SK-N-SH treated with all-trans-retinoic acid at 6 μM for 48 hours (cell line): ENCODE measurements around the gene MPPED2.

Experiments
- ATAC-seq: fragments of 200-7000 bp; cut with Tn5 transposase; 3 replicates; pipeline ENCODE4 v1.9.1; 2020; ENCODE audit warnings: mild to moderate bottlenecking, moderate library complexity
- ARNTL ChIP-seq: fragments of 450-650 bp; formaldehyde crosslinking; IDR thresholded peaks from 2 replicates; pipeline ENCODE4 v1.5.0; 2020; ENCODE audit warnings: low read depth, mild to moderate bottlenecking, moderate library complexity, borderline replicate concordance
- BACH2 ChIP-seq: fragments of 250-450 bp; sonication (Bioruptor Pico); IDR thresholded peaks from 2 replicates; pipeline ENCODE4 v1.9.0; 2021; ENCODE audit warnings: mild to moderate bottlenecking, borderline replicate concordance
- CSDC2 ChIP-seq: fragments of 250-450 bp; sonication (Bioruptor Pico); IDR thresholded peaks from 2 replicates; pipeline ENCODE4 v1.5.0; 2020; ENCODE audit warnings: mild to moderate bottlenecking, moderate library complexity
- CSRNP3 ChIP-seq: fragments of 250-450 bp; sonication (Bioruptor Pico); IDR thresholded peaks from 2 replicates; pipeline ENCODE4 v1.5.1; 2021; ENCODE audit warnings: mild to moderate bottlenecking, moderate library complexity
- ESRRG ChIP-seq: fragments of 250-450 bp; sonication (Bioruptor Pico); IDR thresholded peaks from 2 replicates; pipeline ENCODE4 v1.6.1; 2021; ENCODE audit warnings: mild to moderate bottlenecking
- GLIS3 ChIP-seq: fragments of 250-450 bp; sonication (Bioruptor Pico); IDR thresholded peaks from 2 replicates; pipeline ENCODE4 v1.5.0; 2020; ENCODE audit warnings: mild to moderate bottlenecking, moderate library complexity
- ISL1 ChIP-seq: fragments of 250-450 bp; sonication (Bioruptor Pico); IDR thresholded peaks from 2 replicates; pipeline ENCODE4 v2.1.2; 2022; ENCODE audit warnings: mild to moderate bottlenecking, moderate library complexity
- OSR1 ChIP-seq: fragments of 250-450 bp; sonication (Bioruptor Pico); IDR thresholded peaks from 2 replicates; pipeline ENCODE4 v1.8.0; 2022; ENCODE audit warnings: moderate library complexity, mild to moderate bottlenecking, inconsistent platforms
- PPARA ChIP-seq: fragments of 250-450 bp; sonication (Bioruptor Pico); IDR thresholded peaks from 2 replicates; pipeline ENCODE4 v1.5.0; 2020; ENCODE audit warnings: mild to moderate bottlenecking, borderline replicate concordance
- SNAI2 ChIP-seq: fragments of 250-450 bp; sonication (Bioruptor Pico); IDR thresholded peaks from 2 replicates; pipeline ENCODE4 v1.5.0; 2020; ENCODE audit warnings: mild to moderate bottlenecking, moderate library complexity
- TCF4 ChIP-seq: fragments of 250-450 bp; sonication (Bioruptor Pico); IDR thresholded peaks from 2 replicates; pipeline ENCODE4 v1.8.0; 2021; ENCODE audit warnings: mild to moderate bottlenecking, moderate library complexity, borderline replicate concordance
- TOX ChIP-seq: fragments of 250-450 bp; sonication (Bioruptor Pico); IDR thresholded peaks from 2 replicates; pipeline ENCODE4 v1.8.0; 2021; ENCODE audit warnings: mild to moderate bottlenecking, moderate library complexity, borderline replicate concordance
- ZC3H10 ChIP-seq: fragments of 250-450 bp; sonication (Bioruptor Pico); IDR thresholded peaks from 2 replicates; pipeline ENCODE4 v1.5.1; 2021; ENCODE audit warnings: mild to moderate bottlenecking, moderate library complexity
- ZFP3 ChIP-seq: fragments of 250-450 bp; sonication (Bioruptor Pico); IDR thresholded peaks from 2 replicates; pipeline ENCODE4 v1.5.0; 2020; ENCODE audit warnings: mild to moderate bottlenecking, moderate library complexity
- ZFP30 ChIP-seq: fragments of 450-650 bp; formaldehyde crosslinking; IDR thresholded peaks from 2 replicates; pipeline ENCODE4 v1.5.0; 2022; ENCODE audit warnings: mild to moderate bottlenecking, moderate library complexity
- ZNF565 ChIP-seq: fragments of 450-650 bp; formaldehyde crosslinking; conservative IDR thresholded peaks from 2 replicates; pipeline ENCODE4 v1.5.0; 2020; ENCODE audit warnings: low read depth, mild to moderate bottlenecking, moderate library complexity
- ZNF70 ChIP-seq: fragments of 450-650 bp; formaldehyde crosslinking; IDR thresholded peaks from 2 replicates; pipeline ENCODE4 v1.5.0; 2020; ENCODE audit warnings: mild to moderate bottlenecking, moderate library complexity
- ZNF8 ChIP-seq: fragments of 450-650 bp; formaldehyde crosslinking; IDR thresholded peaks from 2 replicates; pipeline ENCODE4 v1.5.0; 2020; ENCODE audit warnings: mild to moderate bottlenecking, moderate library complexity
- TF ChIP-seq, protein P1 (sequence below): fragments of 250-450 bp; sonication (Bioruptor Pico); IDR thresholded peaks from 2 replicates; pipeline ENCODE4 v1.8.0; 2020; ENCODE audit warnings: mild to moderate bottlenecking, moderate library complexity, borderline replicate concordance
- TF ChIP-seq, protein P2 (sequence below): fragments of 250-450 bp; sonication (Bioruptor Pico); IDR thresholded peaks from 2 replicates; pipeline ENCODE4 v1.5.0; 2020; ENCODE audit warnings: mild to moderate bottlenecking, moderate library complexity
- TF ChIP-seq, protein P3 (sequence below): fragments of 250-450 bp; sonication (Bioruptor Pico); IDR thresholded peaks from 2 replicates; pipeline ENCODE4 v1.5.1; 2020; ENCODE audit warnings: low read depth, mild to moderate bottlenecking, moderate library complexity

MPPED2 gene, protein sequence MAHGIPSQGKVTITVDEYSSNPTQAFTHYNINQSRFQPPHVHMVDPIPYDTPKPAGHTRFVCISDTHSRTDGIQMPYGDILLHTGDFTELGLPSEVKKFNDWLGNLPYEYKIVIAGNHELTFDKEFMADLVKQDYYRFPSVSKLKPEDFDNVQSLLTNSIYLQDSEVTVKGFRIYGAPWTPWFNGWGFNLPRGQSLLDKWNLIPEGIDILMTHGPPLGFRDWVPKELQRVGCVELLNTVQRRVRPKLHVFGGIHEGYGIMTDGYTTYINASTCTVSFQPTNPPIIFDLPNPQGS

DNA sequence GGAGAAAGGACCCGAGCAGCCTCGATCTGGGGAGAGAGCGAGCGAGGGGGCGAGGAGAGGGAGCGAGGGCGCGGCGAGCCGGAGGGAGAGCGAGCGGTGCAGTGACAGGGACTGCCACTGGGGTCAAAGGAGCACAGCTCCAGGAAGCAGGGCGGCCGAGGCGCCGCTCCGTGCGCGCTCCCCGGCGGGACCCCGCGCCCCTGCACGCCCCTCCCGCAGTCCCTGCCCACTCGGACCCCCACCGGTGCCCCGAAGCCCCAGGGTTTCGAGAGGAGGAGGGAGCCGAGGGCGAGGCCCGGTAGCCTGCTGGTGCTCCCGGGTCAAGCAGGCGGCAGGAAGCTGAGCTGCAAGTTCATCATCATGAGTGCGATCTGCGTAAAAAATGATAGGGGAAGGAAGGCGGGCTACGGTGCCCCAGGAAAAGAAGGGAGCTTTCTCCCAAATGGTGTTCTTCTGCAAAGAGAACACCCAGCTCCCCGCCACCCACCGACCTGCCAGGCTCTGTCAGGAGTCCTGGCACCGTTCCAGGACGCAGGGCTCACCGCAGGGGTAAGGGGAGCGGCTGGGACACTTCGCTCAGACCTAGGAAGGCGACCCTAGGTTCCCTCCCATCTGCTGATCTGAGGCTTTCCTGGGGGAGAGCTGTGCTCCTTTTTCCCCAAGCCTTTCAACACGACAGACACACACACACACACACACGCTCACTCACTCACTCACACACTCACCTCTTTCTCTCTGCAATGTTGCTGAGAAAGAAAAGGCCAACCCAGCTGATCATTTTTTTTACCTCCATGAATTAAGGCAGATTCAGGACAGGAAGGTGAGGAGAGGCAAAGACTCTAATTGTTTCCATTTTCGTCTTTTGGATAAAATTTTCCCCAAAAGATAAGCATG is at the start of gene MPPED2:
TSS of gene MPPED2 (minus strand) at position 103 of the 894 bp plus-strand sequence. CDS start 5,980 bp downstream, outside the sequence.
- TF ChIP-seq, protein P1, sequence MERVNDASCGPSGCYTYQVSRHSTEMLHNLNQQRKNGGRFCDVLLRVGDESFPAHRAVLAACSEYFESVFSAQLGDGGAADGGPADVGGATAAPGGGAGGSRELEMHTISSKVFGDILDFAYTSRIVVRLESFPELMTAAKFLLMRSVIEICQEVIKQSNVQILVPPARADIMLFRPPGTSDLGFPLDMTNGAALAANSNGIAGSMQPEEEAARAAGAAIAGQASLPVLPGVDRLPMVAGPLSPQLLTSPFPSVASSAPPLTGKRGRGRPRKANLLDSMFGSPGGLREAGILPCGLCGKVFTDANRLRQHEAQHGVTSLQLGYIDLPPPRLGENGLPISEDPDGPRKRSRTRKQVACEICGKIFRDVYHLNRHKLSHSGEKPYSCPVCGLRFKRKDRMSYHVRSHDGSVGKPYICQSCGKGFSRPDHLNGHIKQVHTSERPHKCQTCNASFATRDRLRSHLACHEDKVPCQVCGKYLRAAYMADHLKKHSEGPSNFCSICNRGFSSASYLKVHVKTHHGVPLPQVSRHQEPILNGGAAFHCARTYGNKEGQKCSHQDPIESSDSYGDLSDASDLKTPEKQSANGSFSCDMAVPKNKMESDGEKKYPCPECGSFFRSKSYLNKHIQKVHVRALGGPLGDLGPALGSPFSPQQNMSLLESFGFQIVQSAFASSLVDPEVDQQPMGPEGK (CRISPR knock-in tag), result no peak
- TF ChIP-seq CSRNP3 (CRISPR knock-in tag) (no peak), ESRRG (CRISPR knock-in tag) (no peak), OSR1 (CRISPR knock-in tag) (no peak)
- ATAC-seq, result peak; percentile 76

DNA sequence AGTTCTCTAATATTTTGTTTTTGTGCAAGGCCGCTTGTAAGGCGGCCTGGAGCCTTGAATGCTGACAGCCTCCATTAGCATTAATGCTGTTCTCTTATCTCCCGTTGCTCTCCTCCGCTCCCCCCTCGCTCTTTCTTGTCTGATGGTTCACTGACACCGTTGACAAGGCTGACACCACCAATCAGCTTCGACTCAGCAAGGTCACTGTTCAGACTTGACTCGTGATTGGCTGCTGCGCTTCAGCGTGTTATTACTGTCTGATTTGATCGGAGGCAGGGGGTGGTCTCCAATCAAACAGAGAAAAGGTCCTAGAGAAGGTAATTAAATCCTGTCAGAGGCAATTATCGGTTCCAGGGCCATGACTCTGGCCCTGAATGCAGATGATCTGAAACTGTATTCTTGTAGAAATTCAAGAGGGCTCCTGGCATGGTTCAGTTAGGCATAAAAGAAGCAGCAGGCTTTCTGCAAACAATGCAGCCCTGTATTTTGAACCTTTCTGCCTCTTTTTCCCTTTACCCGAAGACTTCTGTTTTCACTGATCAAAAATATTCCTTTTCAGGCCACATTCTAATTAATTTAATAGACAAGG is 49.3 kb upstream of the MPPED2 start:
- peak; percentile 79; the same call in 2 of the 3 replicates for ATAC-seq
- TF ChIP-seq OSR1 (CRISPR knock-in tag) (no peak), ARNTL (CRISPR knock-in tag) (no peak), ZNF565 (no peak), TCF4 (CRISPR knock-in tag) (0 out of 2 replicates have a peak, but pooled peaks have one; percentile 26), CSRNP3 (CRISPR knock-in tag) (no peak)
- TF ChIP-seq, protein P2, sequence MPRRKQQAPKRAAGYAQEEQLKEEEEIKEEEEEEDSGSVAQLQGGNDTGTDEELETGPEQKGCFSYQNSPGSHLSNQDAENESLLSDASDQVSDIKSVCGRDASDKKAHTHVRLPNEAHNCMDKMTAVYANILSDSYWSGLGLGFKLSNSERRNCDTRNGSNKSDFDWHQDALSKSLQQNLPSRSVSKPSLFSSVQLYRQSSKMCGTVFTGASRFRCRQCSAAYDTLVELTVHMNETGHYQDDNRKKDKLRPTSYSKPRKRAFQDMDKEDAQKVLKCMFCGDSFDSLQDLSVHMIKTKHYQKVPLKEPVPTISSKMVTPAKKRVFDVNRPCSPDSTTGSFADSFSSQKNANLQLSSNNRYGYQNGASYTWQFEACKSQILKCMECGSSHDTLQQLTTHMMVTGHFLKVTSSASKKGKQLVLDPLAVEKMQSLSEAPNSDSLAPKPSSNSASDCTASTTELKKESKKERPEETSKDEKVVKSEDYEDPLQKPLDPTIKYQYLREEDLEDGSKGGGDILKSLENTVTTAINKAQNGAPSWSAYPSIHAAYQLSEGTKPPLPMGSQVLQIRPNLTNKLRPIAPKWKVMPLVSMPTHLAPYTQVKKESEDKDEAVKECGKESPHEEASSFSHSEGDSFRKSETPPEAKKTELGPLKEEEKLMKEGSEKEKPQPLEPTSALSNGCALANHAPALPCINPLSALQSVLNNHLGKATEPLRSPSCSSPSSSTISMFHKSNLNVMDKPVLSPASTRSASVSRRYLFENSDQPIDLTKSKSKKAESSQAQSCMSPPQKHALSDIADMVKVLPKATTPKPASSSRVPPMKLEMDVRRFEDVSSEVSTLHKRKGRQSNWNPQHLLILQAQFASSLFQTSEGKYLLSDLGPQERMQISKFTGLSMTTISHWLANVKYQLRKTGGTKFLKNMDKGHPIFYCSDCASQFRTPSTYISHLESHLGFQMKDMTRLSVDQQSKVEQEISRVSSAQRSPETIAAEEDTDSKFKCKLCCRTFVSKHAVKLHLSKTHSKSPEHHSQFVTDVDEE (CRISPR knock-in tag), result peak; percentile 96

GRCh38 chr11:30631148-30631547 is 45.0 kb upstream of the MPPED2 start:
- ATAC-seq, result no peak
- no peak for TF ChIP-seq ZNF565
- TF ChIP-seq ZC3H10 (CRISPR knock-in tag), result no peak
- TF ChIP-seq CSDC2, result no peak
- no peak for TF ChIP-seq ZNF70 (CRISPR knock-in tag)
- no peak for TF ChIP-seq ZFP3 (CRISPR knock-in tag)
- no peak for TF ChIP-seq GLIS3 (CRISPR knock-in tag)
- no peak for TF ChIP-seq ARNTL (CRISPR knock-in tag)
- TF ChIP-seq ZFP30 (CRISPR knock-in tag), result no peak
- no peak for TF ChIP-seq ESRRG (CRISPR knock-in tag)
- TF ChIP-seq ISL1 (CRISPR knock-in tag), result no peak
- TF ChIP-seq, protein P2 (CRISPR knock-in tag), result no peak
- no peak for TF ChIP-seq ZNF8
- no peak for TF ChIP-seq SNAI2 (CRISPR knock-in tag)
- TF ChIP-seq TOX, result no peak
- TF ChIP-seq, protein P3, sequence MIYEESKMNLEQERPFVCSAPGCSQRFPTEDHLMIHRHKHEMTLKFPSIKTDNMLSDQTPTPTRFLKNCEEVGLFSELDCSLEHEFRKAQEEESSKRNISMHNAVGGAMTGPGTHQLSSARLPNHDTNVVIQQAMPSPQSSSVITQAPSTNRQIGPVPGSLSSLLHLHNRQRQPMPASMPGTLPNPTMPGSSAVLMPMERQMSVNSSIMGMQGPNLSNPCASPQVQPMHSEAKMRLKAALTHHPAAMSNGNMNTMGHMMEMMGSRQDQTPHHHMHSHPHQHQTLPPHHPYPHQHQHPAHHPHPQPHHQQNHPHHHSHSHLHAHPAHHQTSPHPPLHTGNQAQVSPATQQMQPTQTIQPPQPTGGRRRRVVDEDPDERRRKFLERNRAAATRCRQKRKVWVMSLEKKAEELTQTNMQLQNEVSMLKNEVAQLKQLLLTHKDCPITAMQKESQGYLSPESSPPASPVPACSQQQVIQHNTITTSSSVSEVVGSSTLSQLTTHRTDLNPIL (CRISPR knock-in tag), result no peak
- no peak for TF ChIP-seq PPARA (CRISPR knock-in tag)
- no peak for TF ChIP-seq CSRNP3 (CRISPR knock-in tag)
- no peak for TF ChIP-seq TCF4 (CRISPR knock-in tag)
- TF ChIP-seq BACH2 (CRISPR knock-in tag), result no peak
